Bronchus fibroblast of lung (primary cell): ENCODE measurements around the gene C1QL4. TPM values are rescaled to one million over a fixed set of nuclear protein-coding genes. Genes with fewer than 3 reads are reported as not detected.

Experiments
- total RNA-seq: library from RNA; depleted of rRNA; stranded (reverse); fragments of >200 nt; gene quantifications from 2 replicates; pipeline ENCODE4 v1.2.3, GENCODE V29; 2015

C1QL4 gene
- total RNA-seq, result 0.17 and 0.45 TPM in 2 replicates

DNA sequence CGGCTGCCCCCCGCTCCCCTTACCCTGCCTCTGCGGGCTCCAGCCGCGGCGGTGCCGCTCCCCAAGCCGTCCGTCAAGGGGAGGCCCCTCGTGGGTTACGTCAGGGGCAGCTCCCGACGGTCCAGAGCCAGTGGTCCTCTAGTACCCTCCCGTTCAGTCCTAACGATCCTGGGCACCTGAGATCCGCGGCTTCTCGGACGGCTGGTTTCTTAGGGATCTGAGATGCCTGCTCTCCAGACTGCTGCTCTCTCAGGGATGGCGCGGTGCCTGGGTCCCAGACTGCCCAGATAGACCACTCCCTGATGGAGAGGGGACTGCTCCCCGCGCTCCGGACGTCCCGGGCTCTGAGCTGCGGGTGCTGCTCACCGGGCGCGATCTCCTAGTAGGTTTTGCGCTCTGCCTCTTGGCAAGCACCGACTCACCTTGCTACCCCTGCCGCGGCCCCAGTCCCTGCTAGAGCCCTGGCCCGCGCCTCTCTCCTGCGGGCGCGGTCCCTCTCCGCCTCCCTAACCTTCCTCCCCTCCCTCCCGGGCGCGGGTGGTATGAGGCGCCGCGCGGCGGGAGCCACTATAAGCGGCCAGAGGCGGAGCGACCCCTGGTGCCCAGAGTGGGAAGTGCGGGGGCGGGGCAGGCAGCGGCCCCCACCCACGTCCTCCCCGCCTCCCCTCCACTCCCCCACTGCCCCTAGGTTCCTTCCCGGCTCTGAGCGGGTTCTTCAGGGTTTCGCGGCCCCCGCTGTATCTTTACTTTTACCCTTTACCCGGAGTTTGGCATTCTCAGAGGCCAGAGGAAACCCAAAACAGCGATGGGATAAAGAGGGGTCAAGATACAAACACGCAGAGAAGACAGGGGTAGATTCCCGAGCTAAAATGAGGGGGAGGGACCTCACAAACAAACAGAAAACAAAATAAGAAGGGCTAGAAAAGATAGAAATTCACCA, at the start of gene C1QL4:
C1QL4 (minus strand) TSS at position 544 of the 940 bp plus-strand sequence. CDS start 711 bp downstream, outside the sequence.

GRCh38 chr12:49367381-49368239, 30.6 kb upstream of the C1QL4 start, which contains the start of gene SPATS2:
Gene SPATS2 (plus strand): TSS chr12:49367462. CDS start chr12:49461013, 93,551 bp downstream.

DNA sequence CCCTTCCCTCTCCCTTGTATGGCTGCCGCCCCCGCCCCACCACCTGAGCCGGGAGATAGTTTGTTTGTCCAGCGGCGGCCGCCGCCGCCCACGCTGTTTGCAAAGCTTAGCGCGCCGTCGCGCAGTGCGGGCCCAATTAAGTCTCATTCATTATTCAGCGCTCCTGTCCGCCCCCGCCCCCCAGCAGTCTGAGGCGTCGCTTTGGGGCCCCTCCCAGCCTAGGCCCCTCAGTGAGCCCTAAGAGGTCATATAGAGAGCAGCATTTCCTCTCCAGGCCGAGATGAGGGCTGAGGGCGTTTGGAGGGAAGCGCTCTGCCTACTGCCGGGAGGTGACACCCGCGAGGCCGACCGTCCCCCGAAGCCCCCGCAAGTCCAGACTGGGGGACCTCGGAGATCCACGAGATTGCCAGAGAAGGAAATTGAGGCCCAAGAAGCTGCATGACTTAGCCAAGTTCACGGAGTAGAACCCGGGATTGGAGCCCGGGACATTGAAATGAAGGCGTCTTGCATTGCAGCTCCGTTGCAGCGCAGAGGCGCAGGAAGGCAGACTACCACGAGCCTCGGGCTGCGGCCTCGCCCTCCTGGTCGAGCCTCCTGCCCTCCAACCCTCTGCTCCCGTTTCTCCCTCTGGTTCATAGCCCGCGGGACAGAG, 9.8 kb upstream of the C1QL4 start, which contains the start of gene DNAJC22:
DNAJC22 (plus strand) TSS at position 230 of the 652 bp plus-strand sequence. CDS start 1,985 bp downstream, outside the sequence.

GRCh38 chr12:49322708-49323523, 14.1 kb downstream of the C1QL4 start, which contains the start of gene TROAP:
Gene TROAP (plus strand): TSS chr12:49323255. CDS start chr12:49323609, 354 bp downstream.

DNA sequence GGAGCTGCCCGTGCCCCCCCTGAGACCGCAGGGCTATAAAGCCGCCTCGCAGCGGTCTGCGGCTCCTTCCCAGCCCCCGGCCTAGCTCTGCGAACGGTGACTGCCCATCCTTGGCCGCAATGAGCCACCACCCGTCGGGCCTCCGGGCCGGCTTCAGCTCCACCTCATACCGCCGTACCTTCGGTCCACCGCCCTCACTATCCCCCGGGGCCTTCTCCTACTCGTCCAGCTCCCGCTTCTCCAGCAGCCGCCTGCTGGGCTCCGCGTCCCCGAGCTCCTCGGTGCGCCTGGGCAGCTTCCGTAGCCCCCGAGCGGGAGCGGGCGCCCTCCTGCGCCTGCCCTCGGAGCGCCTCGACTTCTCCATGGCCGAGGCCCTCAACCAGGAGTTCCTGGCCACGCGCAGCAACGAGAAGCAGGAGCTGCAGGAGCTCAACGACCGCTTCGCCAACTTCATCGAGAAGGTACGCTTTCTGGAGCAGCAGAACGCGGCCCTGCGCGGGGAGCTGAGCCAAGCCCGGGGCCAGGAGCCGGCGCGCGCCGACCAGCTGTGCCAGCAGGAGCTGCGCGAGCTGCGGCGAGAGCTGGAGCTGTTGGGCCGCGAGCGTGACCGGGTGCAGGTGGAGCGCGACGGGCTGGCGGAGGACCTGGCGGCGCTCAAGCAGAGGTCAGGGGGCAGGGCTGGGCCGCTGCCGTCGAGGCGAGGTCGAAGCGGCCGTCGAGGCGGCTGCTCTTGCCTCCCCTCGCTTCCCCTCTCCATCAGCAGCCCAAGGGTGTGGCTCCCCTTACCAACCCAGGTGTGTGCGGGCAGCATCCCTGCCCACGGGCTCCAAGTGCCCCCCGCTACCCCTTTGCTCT, 41.7 kb downstream of the C1QL4 start, which contains the start of gene PRPH:
PRPH (plus strand) TSS at position 66 of the 855 bp plus-strand sequence; CDS start at position 120, 54 bp downstream.

Other genes with a start within 250 kb of the C1QL4 start
- not detected in 2 replicates for gene DHH, start 242.4 kb downstream of the C1QL4 start, total RNA-seq
- gene LMBR1L, start 226.3 kb downstream of the C1QL4 start, total RNA-seq, result 31.5 and 32.1 TPM in 2 replicates
- gene TUBA1B, start 205.8 kb downstream of the C1QL4 start, total RNA-seq, result 5,023 and 5,211 TPM in 2 replicates
- gene TUBA1A, start 148.1 kb downstream of the C1QL4 start, total RNA-seq, result 2,369 and 2,410 TPM in 2 replicates
- 1,377 and 1,458 TPM in 2 replicates for gene TUBA1C, start 72.1 kb downstream of the C1QL4 start, total RNA-seq
- 0.74 and 1.5 TPM in 2 replicates for gene PRPH, start 42.0 kb downstream of the C1QL4 start, total RNA-seq
- gene TROAP, start 13.9 kb downstream of the C1QL4 start, total RNA-seq, result 35.8 and 40.1 TPM in 2 replicates
- gene DNAJC22, start 9.7 kb upstream of the C1QL4 start, total RNA-seq, result 9.1 and 9.6 TPM in 2 replicates
- gene SPATS2, start 30.3 kb upstream of the C1QL4 start, total RNA-seq, result 24.5 and 24.7 TPM in 2 replicates
- gene KCNH3, start 201.8 kb upstream of the C1QL4 start, total RNA-seq, result 0.30 and 2.2 TPM in 2 replicates
- 76.9 and 78.8 TPM in 2 replicates for gene MCRS1, start 231.0 kb upstream of the C1QL4 start, total RNA-seq